GM12875 (cell line): ENCODE data around the gene RPS15.

Experiments used
- H3K4me3 ChIP-seq: one replicate; pipeline ENCODE4 v1.5.1; 2011; ENCODE audit warnings: low read depth, low read length, control low read depth
- TF ChIP-seq, protein P1 (sequence below): IDR thresholded peaks from 2 replicates; pipeline ENCODE4 v1.5.1; 2011; ENCODE audit warnings: low read depth, mild to moderate bottlenecking, control low read depth, inconsistent platforms, low read length, moderate library complexity, borderline replicate concordance; ENCODE audit not compliant: insufficient read depth

The RPS15 gene

DNA sequence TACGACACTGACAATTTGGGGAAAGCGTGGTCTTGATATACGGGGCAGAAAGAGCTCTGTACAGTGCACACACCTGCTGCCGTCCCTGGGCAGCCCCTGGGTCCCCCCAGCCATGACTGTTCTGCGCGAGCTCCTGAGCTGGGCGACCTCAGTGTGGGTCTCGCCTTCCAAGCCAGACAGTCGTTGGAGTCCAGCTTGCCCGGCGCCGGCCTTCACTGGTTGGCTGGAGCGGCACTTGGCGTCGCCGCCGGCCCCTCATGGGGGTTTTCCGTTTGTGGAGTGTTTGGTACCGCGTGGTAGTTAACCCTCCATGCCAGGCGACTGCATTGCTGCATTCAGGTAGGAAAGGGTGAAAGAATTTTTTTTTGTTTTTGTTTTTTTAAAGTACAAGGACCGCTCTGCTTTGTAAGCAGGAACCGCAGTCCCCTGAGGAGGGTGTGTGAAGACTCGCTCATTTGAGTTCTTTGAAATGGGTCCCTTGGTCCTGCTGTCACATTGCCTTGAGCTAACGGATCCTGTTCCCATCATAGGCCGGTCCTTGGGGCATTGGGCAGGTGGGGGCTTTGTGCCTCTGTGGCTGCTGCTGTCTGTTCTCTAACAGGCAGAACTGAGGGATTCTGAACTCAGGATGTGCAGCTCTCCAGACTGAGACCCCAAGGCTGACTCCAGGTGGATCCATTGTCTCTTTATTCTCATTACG is 10.8 kb upstream of the RPS15 start:
- TF ChIP-seq, protein P1, sequence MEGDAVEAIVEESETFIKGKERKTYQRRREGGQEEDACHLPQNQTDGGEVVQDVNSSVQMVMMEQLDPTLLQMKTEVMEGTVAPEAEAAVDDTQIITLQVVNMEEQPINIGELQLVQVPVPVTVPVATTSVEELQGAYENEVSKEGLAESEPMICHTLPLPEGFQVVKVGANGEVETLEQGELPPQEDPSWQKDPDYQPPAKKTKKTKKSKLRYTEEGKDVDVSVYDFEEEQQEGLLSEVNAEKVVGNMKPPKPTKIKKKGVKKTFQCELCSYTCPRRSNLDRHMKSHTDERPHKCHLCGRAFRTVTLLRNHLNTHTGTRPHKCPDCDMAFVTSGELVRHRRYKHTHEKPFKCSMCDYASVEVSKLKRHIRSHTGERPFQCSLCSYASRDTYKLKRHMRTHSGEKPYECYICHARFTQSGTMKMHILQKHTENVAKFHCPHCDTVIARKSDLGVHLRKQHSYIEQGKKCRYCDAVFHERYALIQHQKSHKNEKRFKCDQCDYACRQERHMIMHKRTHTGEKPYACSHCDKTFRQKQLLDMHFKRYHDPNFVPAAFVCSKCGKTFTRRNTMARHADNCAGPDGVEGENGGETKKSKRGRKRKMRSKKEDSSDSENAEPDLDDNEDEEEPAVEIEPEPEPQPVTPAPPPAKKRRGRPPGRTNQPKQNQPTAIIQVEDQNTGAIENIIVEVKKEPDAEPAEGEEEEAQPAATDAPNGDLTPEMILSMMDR = no peak
- no peak overlapping the region for H3K4me3 ChIP-seq

DNA sequence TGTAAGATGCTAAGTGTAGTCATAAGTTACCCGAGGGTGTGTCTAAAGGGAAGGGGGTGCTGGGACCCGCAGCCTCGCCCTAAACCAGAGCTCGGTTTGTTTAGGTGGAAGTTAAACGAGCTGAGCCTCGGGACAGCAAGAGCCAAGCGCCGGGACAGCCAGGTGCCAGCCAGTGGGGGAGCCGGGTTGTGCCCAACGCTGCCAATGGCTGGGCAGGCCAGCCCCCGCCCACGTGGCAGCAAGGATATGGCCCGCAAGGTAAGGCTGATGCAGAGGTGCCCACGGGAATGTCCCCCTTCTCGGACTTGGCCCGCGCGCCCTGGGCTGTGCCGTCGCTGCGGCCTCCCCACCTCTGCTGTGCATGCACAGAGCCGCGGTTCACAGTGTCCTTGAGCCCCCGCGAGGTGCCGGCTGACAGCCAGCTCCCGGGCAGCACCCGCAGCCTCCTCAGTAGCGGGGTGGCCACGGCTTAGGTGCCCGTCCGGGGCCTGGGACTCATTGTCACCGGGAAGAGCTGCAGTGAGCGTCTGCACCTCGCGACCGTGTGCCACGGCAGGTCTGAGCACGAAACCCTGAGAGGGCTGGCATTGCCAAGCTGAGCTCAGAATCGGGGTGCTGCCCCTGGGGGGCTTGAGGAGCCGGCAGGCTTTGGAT is 9.3 kb upstream of the RPS15 start:
- TF ChIP-seq, protein P1 = no peak
- H3K4me3 ChIP-seq = no peak overlapping the region

DNA sequence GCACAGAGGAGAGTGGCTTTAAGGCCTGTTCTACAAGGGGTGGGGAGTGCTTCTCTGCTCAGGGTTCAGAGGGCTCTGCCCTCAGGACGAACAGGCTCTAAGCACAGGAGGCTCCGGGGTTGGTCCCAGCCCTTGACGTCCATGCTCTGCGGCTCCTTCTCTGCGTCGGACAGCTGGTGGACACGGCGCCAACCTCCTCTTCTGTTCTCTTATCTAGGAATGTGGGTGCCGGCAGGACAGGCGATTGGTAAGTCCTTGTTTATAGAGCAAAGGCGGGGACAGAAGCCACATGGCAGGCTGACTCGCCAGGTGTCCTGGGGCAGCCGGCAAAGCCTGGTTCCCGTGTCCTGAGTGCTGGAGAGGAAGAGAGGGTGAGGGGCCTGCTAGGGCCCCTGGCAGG is 8.4 kb upstream of the RPS15 start:
- H3K4me3 ChIP-seq = no peak overlapping the region
- TF ChIP-seq, protein P1 = no peak

DNA sequence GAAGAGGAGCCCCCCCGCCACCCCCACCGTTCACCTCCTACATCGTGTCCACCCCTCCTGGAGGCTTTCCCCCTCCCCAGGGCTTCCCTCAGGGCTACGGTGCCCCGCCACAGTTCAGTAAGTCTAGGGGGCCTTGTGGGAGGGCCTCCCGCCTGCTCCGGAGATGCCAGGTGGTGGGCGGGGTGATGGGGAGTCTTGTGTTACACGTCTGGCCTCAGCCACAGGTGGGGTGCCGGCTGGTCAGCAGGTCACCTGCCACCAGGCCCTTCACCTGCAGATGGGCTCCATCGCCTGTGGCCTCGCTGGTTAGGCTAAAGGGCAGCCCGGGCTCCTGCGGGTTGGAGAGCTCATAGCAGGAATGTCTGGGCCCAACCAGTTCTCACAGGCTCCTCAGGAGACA is 8.0 kb upstream of the RPS15 start:
- TF ChIP-seq, protein P1 = no peak
- H3K4me3 ChIP-seq = no peak overlapping the region

DNA sequence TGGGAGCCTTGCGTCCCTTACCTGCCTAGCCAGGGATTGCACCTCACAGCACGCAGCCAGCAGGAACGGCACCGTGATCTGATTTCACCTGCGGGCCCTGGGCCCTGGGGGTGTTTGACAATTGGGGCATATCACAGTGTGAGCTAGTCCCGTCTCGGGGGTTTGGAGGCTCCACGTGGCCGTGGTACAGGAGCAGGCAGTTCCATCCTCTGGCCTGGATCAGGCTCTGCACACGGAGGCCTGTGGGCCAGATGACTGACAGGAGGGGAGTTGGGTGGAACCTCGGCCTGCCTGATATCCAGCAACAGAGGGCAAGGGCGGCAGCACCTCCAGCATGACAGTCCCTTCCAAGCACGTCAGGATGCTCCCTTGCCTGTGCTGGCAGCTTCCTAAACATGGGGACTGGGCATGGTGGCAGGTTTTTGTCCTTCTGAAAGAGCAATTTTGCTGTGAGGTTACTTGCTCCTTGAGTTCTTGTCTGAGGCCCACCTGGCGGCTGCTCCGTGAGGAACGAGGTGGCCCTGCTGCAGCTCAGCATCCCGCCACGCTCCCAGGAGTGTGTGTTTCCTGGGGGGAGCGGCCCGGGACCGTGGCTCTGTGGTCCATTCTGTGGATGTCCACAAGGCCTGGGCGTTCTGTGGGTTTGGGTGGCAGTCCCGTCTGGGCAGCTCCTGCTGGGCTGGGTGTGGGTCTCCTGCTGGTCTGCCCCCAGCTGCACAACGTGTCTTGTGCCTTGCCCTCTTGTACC is 6.3 kb upstream of the RPS15 start:
- H3K4me3 ChIP-seq = no peak overlapping the region
- TF ChIP-seq, protein P1 = no peak

DNA sequence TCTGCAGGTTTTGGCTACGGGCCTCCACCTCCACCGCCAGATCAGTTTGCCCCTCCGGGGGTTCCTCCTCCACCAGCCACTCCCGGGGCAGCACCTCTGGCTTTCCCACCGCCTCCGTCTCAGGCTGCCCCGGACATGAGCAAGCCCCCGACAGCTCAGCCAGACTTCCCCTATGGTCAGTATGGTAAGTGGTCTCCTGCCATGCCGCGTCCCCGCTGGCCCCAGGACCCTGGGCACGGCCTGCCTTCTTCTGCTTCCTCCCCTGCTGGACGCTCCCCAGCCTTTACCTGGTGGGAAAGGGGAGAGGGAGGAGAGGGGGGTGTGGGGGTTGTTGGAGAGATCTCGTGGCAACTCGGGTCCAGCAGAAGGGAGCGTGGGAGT is 5.7 kb upstream of the RPS15 start:
- TF ChIP-seq, protein P1 = no peak
- H3K4me3 ChIP-seq = no peak overlapping the region
